Loucy (cell line): ENCODE data around the gene STMN3.
"Not testable (repeated sequence)": the region's sequence is repeated elsewhere in the genome, so short reads cannot be mapped to it uniquely, and the experiment has no call there.

ENCODE experiments used
- H2AFZ ChIP-seq: fragments of 200-600 bp; sonication (generic); 2 replicates; pipeline ENCODE4 v1.6.0; 2016; ENCODE audit warnings: antibody characterized with exemption, mild to moderate bottlenecking, low read length, moderate library complexity
- H3F3A ChIP-seq: fragments of 200-600 bp; 2 replicates; pipeline ENCODE4 v1.6.0; 2016; ENCODE audit warnings: antibody characterized with exemption, low read depth, mild to moderate bottlenecking
- H3K27me3 ChIP-seq: fragments of 200-600 bp; sonication (generic); 2 replicates; pipeline ENCODE4 v1.6.1; 2014; ENCODE audit warnings: low read length, mild to moderate bottlenecking; ENCODE audit not compliant: insufficient read depth, poor library complexity, severe bottlenecking
- H3K36me3 ChIP-seq: fragments of 200-600 bp; sonication (generic); 2 replicates; pipeline ENCODE4 v1.6.1; 2016; ENCODE audit warnings: low read length; ENCODE audit not compliant: insufficient read depth
- H3K4me1 ChIP-seq: fragments of 200-600 bp; sonication (generic); 2 replicates; pipeline ENCODE4 v1.5.1; 2014; ENCODE audit warnings: low read length, mild to moderate bottlenecking; ENCODE audit not compliant: insufficient read depth, poor library complexity, severe bottlenecking
- H3K4me2 ChIP-seq: fragments of 200-600 bp; sonication (generic); 2 replicates; pipeline ENCODE4 v1.6.0; 2014; ENCODE audit warnings: antibody characterized with exemption, low read length, low read depth, mild to moderate bottlenecking; ENCODE audit not compliant: poor library complexity, severe bottlenecking
- H3K4me3 ChIP-seq: fragments of 200-600 bp; sonication (generic); 2 replicates; pipeline ENCODE4 v1.5.1; 2014; ENCODE audit warnings: low read length, mild to moderate bottlenecking, mixed read lengths; ENCODE audit not compliant: poor library complexity, severe bottlenecking
- H3K79me2 ChIP-seq: fragments of 200-600 bp; sonication (generic); 2 replicates; pipeline ENCODE4 v1.6.1; 2014; ENCODE audit warnings: low read length; ENCODE audit not compliant: insufficient read depth
- H3K9ac ChIP-seq: fragments of 200-600 bp; sonication (generic); 2 replicates; pipeline ENCODE4 v1.6.0; 2014; ENCODE audit warnings: mild to moderate bottlenecking, low read depth, low read length, moderate library complexity; ENCODE audit not compliant: poor library complexity, severe bottlenecking
- H3K9me2 ChIP-seq: fragments of 200-600 bp; sonication (generic); replicated peaks from 2 replicates; pipeline ENCODE4 v1.6.1; 2016; ENCODE audit warnings: low read depth, low read length, mixed read lengths
- H3K9me3 ChIP-seq: fragments of 200-600 bp; sonication (generic); 2 replicates; pipeline ENCODE4 v1.6.1; 2014; ENCODE audit warnings: mild to moderate bottlenecking, antibody characterized with exemption, low read length, low read depth; ENCODE audit not compliant: insufficient read depth
- H4K20me1 ChIP-seq: fragments of 200-600 bp; sonication (generic); 2 replicates; pipeline ENCODE4 v1.6.0; 2014; ENCODE audit warnings: antibody characterized with exemption, low read length, mild to moderate bottlenecking; ENCODE audit not compliant: insufficient read depth, poor library complexity, severe bottlenecking
- EZH2phosphoT487 ChIP-seq: fragments of 200-600 bp; IDR thresholded peaks from 2 replicates; pipeline ENCODE4 v1.6.1; 2018; ENCODE audit warnings: antibody characterized with exemption, mild to moderate bottlenecking, moderate library complexity, borderline replicate concordance
- TF ChIP-seq, protein P1 (sequence below): fragments of 200-600 bp; sonication (generic); conservative IDR thresholded peaks from 2 replicates; pipeline ENCODE4 v1.5.1; 2014; ENCODE audit warnings: mild to moderate bottlenecking, antibody characterized with exemption, low read length

The STMN3 gene

DNA sequence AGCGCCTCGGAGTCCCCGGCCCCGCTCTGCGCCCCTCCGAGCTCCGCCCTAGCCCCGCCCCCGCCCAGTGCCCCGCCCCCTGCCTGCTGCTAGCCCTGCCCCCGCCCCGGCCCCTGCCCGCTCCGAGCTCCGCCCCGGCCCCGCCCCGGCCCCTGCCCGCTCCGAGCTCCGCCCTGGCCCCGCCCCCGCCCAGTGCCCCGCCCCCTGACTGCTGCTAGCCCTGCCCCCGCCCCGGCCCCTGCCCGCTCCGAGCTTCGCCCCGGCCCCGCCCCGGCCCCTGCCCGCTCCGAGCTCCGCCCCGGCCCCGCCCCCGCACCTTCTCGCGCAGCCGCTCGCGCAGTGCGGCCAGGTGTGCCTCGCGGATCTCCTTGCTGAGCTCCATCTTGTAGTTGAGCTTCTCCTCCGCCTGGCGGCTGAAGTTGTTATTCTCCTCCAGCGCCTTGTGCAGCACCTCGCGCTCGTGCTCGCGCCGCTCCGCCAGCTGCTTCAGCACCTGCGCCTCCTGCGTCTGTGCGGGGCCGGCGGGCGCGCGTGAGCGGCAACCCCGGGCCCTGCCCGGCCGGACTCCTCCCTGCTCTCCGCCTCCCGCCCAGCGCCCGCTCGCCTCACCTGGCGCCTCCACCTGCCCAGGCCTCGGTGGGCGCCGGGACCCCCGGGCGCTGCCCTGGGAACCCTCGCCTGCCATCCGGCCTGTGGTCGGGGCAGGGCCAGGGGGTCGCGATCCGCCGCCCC, 11.3 kb downstream of the STMN3 start:
- TF ChIP-seq EZH2phosphoT487, result no peak
- TF ChIP-seq, protein P1, sequence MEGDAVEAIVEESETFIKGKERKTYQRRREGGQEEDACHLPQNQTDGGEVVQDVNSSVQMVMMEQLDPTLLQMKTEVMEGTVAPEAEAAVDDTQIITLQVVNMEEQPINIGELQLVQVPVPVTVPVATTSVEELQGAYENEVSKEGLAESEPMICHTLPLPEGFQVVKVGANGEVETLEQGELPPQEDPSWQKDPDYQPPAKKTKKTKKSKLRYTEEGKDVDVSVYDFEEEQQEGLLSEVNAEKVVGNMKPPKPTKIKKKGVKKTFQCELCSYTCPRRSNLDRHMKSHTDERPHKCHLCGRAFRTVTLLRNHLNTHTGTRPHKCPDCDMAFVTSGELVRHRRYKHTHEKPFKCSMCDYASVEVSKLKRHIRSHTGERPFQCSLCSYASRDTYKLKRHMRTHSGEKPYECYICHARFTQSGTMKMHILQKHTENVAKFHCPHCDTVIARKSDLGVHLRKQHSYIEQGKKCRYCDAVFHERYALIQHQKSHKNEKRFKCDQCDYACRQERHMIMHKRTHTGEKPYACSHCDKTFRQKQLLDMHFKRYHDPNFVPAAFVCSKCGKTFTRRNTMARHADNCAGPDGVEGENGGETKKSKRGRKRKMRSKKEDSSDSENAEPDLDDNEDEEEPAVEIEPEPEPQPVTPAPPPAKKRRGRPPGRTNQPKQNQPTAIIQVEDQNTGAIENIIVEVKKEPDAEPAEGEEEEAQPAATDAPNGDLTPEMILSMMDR, result no peak
- Histone ChIP-seq H3K9me2 (no peaks in the 10 kb centered on the region), H3K4me1 (peaks cover 33% of the 10 kb centered on the region), H3F3A (peaks cover 10% of the 10 kb centered on the region), H2AFZ (no peak overlapping the region), H3K4me2 (peak overlapping the region; percentile 64), H3K36me3 (peaks cover 4% of the 10 kb centered on the region; the same call in 1 of the 2 replicates), H4K20me1 (peaks cover 10% of the 10 kb centered on the region), H3K27me3 (no peaks in the 10 kb centered on the region), H3K79me2 (peaks cover 4% of the 10 kb centered on the region; the same call in 1 of the 2 replicates), H3K9ac (no peak overlapping the region), H3K9me3 (no peaks in the 10 kb centered on the region), H3K4me3 (no peak overlapping the region)

DNA sequence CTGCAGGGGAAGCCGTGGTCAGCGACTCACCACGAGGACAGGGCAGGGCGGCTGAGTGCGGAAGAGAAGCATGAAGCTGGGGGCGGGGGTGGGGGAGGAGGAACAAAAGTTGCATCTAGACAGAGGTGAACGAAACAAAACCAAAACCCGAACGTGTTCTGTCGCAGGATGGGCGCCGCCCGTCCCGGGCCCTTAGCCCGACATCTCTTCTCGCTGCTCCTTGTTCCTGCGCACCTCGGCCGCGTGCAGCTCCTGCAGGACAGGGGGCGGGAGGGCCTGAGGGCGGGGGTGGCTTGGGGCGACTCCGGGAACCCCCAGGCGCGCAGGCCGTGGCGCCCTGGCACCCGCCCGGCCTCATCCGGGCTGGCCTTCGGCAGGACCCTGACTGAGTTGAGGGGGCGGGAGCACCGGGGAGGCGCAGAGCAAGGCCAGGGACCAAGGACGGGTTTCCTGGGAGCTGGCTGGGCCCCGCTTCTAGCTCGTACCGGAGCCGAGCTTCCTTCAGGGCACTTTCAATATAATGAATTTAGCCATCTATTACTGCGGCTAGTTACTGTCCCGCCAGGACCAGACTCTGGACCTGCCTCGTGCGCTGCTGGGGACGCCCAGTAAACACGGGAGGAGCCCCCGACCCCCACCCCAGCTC, 12.0 kb downstream of the STMN3 start:
- no peaks in the 10 kb centered on the region for H3K27me3 ChIP-seq
- peaks cover 10% of the 10 kb centered on the region for H4K20me1 ChIP-seq
- no peak for TF ChIP-seq EZH2phosphoT487
- TF ChIP-seq, protein P1, result no peak
- no peaks in the 10 kb centered on the region for H3K9me3 ChIP-seq
- H3F3A ChIP-seq, result peaks cover 15% of the 10 kb centered on the region
- H3K9me2 ChIP-seq, result no peaks in the 10 kb centered on the region
- no peak overlapping the region for H2AFZ ChIP-seq
- H3K36me3 ChIP-seq, result peaks cover 4% of the 10 kb centered on the region; the same call in 1 of the 2 replicates
- peak overlapping the region; percentile 42 for H3K9ac ChIP-seq
- H3K4me3 ChIP-seq, result peak overlapping the region; percentile 51
- peaks cover 4% of the 10 kb centered on the region; the same call in 1 of the 2 replicates for H3K79me2 ChIP-seq
- H3K4me2 ChIP-seq, result peak overlapping the region; percentile 64
- H3K4me1 ChIP-seq, result peaks cover 38% of the 10 kb centered on the region

DNA sequence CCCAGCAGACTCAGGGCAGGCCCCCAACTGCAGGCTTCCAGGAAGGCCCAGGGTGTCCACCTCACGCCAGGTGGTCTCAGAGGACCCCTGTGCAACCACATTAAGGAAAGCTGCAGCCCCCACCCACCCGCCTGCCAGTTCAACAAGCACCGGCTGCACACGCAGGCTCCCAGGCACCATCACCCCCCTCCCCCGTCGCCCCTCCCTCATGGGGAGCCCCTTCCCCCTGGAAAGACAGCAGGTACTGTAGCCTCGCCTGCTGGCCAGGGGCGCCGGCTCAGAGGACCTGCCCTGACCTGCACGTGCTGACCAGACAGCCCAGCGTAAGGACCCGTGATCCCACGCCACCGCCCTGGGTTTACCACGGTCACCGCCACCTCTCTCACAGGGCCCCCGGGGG, 12.5 kb downstream of the STMN3 start:
- not testable (repeated sequence) for H3K9me3 ChIP-seq, H3K36me3 ChIP-seq, H3K9me2 ChIP-seq, H2AFZ ChIP-seq, H3K4me3 ChIP-seq, H3K79me2 ChIP-seq, H3K4me2 ChIP-seq, H3K9ac ChIP-seq, H3K27me3 ChIP-seq
- Histone ChIP-seq H3K4me1 (peaks cover 38% of the 10 kb centered on the region), H4K20me1 (peaks cover 10% of the 10 kb centered on the region), H3F3A (peaks cover 15% of the 10 kb centered on the region)
